GM12872 (cell line): ENCODE data around the gene PNPLA1.

ENCODE experiments used
- TF ChIP-seq, protein P1 (sequence below): IDR thresholded peaks from 3 replicates; pipeline ENCODE4 v1.5.1; 2011; ENCODE audit warnings: low read depth, mild to moderate bottlenecking, low read length, moderate library complexity; ENCODE audit not compliant: insufficient read depth

Gene PNPLA1

DNA sequence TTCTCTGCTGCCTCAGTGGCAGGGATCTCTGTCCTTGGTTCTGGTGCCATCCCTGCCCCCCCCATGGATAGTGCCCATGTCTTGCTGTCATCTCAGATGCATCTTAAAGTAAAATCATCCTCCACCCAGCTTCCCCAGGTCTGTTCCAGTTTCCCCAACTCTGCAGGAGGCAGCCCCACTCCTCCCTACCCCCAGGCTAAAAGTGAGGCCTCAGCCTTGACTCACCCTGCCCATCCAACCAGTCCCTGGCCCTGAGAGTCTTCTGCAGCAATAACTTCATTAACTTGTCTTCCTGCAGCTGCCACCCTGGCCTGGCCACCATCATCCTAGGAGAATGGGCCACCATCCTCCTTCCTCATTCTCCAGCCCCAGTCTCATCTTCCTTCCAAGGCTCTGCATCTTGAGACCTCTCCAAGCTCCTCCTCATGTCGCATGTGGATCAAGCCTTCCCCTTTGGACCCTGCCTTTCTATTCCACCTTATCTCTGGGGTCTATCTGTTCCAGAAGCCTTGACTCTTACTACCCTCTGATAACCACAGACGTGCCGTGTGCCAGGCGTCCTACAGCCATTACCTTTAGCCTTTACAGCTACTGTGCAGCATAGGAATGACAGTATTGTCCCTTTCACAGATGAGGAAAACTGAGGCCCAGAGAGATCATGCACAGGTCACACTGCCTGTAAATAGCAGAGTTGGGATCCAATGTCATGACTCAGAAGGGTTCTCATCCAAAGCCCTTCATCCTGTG, 2.0 kb upstream of the PNPLA1 start:
- TF ChIP-seq, protein P1, sequence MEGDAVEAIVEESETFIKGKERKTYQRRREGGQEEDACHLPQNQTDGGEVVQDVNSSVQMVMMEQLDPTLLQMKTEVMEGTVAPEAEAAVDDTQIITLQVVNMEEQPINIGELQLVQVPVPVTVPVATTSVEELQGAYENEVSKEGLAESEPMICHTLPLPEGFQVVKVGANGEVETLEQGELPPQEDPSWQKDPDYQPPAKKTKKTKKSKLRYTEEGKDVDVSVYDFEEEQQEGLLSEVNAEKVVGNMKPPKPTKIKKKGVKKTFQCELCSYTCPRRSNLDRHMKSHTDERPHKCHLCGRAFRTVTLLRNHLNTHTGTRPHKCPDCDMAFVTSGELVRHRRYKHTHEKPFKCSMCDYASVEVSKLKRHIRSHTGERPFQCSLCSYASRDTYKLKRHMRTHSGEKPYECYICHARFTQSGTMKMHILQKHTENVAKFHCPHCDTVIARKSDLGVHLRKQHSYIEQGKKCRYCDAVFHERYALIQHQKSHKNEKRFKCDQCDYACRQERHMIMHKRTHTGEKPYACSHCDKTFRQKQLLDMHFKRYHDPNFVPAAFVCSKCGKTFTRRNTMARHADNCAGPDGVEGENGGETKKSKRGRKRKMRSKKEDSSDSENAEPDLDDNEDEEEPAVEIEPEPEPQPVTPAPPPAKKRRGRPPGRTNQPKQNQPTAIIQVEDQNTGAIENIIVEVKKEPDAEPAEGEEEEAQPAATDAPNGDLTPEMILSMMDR: no peak

DNA sequence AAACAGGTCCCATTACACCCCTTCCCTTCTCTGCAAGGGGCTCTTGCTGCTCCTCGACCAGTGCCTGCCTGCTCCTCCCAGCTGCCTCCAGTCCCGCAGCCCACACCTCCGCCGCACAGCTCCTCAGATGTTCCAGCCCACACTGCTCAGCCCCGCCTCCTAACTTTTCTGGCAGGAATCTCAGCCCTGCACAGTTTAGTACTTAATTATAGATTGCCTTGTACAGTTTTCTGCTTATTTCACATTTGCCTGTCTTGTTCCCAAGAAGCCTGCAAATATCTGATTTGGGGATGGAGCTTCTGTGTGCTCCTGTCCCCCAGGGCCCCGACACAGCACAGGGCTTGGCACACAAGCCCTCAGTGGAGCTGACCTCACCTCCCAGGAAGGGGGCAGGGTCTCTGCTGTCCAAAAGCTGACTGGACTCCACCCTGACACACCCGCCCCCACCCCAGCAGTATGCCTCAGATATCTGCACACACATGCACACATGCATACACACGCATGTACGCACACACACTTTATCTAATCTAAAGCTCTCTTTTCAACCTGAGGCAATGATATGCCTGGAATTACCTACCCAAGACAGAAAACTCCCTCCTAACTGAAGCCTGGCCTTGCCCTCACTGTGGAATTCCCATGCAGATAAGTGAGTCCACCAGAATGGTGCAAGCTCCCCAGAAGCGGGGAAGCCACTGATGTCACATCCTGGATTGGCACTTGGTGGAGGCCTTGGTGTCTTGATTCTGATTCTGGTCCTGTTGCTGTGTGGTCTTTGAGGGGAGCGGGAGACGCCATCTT, 1.2 kb upstream of the PNPLA1 start:
- TF ChIP-seq, protein P1: no peak

DNA sequence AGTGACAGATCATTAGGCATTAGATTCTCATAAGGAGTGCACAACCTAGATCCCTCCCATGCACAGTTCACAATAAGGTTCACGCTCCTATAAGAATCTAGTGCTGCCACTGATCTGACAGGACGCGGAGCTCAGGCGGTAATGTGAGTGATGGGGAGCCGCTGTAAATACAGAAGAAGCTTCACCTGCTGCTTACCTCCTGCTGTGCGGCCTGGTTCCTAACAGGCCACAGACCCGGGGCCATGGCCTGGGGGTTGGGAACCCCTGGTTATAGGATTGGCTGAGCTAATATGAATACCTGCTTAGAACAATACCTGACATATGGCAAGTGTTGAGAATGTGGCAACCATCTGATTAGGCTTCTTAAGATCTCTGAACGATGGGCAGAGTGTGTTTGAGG, 2.4 kb downstream of the PNPLA1 start:
- TF ChIP-seq, protein P1: no peak

DNA sequence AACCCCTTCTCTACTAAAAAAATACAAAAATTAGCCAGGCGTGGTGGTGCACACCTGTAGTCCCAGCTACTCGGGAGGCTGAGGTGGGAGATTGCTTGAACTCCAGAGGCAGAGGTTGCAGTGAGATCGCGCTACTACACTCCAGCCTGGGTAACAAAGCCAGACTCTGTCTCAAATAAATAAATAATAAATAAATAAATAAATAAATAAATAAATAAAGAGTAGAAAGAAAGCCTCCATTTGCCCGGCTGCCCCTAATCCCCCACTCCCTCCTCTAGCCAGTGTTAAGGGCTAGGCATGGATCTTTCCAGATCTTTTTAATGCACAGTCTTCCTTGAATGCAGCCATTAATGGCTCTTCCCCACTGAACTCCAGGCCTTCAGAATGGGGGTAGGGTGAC, 3.2 kb downstream of the PNPLA1 start:
- TF ChIP-seq, protein P1: no peak

DNA sequence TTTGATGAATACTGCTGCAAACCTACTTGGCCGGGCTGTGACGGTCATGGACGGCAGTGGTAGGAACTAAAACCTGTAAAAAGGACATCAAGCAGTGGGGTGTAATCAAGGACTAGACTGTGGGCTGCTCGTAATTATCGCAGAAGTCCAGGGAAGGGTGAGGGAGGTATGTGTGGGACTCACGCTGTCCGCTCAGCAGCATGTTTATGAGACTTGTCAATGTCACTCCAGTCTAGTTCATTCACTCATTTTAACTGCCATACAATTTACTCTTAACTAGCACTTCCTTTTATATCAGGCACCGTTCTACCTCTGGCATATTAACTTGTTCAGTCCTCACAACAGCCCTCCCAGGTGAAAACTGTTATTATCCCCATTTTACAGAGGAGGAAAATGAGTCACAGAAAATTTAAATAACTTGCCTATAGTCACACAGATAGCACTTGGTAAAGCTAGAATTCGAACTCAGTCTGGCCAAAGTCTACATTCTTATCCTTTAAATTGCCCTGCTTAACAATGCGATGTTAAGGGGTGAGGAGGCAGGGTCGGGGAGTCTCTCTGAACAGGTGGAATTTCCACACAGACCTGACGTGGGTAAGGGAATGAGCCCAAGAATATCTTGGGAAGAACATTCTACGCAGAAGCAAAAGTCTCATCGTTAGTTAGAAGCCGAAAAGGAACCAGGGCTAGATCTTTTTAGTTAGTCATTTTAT, 4.1 kb downstream of the PNPLA1 start:
- TF ChIP-seq, protein P1: no peak

DNA sequence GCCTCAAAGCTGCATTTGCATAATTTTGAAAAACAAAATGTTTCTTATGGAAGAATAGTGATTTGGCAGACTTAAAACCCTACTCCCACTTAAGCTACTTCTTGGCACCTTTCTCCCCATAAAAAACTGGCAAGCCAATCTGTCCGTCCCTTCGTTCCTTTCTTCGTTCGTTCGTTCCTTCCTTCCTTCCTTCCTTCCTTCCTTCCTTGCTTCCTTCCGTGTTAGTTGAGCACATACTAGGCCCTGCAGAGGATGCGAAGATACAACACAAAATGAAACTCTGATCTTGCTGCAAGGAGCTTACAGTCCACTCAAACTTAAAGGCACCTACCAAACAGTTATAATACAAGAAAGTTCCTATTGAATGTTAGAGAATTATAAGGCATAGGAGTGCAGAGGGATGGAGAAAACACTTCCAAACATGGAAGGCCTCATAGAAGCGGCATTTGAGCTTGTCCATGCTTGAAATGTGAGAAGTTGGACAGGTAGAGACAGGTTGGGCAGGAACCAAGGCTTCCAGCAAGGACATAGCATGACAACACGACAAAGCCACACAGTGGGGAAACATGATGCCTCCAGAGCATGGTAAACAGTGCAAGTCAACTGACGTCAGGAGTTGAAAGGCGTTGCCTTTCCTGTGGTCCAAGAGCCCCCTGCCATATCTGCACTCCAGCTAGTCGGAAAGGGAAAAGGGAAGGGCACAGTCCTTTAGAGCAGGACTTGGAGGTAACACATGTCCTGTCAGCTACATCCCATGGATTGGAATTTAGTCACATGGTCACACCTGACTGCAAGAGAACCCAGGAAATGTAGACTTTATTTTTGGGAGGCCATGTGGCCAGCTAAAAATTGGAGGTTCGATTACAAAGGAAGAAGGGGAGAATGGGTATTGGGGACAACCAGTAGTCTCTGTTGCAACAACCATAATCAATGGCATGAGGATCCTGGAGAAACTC, 7.0 kb downstream of the PNPLA1 start:
- TF ChIP-seq, protein P1: no peak
